ENCODE measurements around the gene OR2AJ1.

Gene OR2AJ1

DNA sequence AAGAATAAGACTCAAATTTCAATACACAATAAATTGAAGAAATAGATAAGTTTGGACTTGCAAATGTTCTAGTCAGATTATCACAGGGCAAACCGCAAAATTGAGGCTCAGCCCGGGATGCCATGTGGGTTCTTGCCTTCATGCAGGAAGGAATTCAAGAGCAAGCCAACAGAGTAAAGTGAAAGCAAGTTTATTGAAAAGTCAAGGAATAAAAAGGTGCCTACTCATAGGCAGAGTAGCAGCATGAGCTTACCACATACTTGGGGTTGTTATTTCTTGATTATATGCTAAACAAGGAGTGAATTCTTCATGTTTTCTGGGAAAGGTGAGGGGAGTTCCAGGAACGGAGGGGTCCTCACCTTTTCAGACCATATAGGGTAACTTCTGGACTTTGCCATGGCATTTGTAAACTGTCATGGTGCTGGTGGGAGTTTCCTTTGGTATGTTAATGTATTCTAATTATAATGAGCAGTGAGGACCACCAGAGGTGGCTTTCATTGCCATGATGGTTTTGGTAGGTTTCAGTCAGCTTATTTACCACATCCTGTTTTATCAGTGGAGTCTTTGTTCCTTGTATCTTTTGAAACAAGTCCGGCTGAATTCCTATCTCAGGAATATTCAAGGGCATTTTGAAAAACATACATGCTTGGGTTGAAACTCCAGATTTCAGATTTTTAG lies 38.4 kb downstream of the OR2AJ1 start:
- no peak for DNase-seq

DNA sequence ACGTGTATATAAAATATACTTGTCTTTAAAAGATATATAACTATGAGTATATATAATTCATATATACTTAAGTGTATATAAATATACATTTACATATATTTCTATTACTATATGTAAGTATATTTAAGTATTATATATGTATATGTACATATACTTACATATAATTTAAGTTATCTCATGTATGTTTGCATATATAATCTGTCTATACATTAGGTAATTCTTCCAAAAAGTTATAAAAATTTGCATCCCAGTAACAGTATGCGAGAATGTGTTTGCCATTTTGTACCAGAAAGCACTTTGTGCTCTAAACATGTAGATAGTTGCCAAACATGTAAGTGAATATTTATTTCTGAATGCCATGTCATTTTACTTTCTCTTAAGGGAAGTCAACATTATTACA lies 40.2 kb downstream of the OR2AJ1 start, which contains the start of gene OR2AK2:
OR2AK2 (plus strand) TSS at position 301 of the 400 bp plus-strand sequence. CDS start 144 bp downstream, outside the sequence.
- no peak for DNase-seq

DNA sequence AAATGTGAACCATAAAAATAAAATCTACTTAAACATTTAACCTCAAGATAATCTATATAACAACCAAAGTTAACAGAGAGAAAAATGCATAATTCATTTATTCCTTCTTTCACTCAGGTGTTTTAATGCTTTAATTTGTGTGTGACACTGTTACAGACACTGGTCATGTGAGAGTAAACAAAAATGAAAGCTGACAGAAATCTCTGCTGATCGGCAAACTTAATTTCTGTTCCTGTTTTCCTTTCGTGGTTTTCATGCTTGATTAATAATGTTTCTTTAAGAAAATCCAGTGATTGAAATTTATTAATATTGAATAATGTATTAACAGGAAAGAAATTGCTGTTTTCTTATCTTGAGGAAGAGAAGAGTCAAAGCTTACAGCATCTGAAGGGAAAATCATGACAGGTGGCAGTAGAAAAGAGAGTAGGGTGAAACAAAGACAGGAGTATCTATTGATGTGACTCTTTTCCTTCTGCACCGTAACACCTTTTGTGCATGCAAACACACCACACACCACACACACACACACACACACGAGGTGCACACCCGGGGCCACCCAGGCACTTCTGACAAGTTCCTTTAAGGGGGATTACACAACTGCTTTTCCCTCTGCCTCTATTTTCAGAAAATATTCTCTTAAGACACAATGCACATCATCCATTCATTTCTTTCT lies 42.0 kb downstream of the OR2AJ1 start:
- no peak for DNase-seq
